ENCODE results near the gene ATP10A. TPM values are rescaled to one million over a fixed set of nuclear protein-coding genes. Genes with fewer than 3 reads are reported as not detected.

ATP10A gene
- polyA plus RNA-seq, 12 donors = 1.6 to 4.5 (median 2.7) TPM; not detected in 2

DNA sequence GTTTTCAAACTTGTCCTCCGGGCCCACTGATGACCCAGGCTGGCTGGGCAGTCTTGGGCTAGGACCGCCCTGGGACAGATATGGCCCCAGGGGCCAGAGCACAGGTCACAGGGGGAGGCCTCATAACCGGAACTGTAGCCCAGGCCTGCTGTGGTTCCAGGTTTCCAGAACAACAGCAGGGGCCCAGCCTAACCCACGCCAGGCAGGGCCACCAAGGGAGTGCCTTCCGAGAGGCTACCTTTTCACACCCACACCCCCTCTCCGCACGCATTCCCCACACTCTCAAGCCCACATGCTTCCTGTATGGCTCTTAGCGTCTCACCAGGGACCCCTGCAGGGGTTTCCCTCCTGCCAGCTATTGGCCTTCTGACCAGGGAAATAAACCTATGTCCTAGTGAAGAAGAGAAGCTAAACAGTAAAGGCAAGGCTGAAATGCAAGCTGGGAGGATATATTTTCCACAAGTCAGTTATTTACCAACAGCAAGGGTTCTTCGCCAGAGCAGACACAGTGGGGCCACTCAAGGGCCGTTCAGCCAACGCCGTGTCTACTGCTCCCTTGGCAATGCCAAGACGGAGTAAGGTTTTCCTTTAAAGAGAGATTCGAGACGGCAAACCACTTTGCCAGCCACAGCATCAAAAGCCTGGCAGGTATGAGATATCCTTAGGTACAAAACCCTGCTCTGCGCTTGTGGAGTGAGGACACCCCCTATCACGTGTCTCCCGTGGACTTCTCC is 135.1 kb downstream of the ATP10A start:
- DNase-seq = no peak

DNA sequence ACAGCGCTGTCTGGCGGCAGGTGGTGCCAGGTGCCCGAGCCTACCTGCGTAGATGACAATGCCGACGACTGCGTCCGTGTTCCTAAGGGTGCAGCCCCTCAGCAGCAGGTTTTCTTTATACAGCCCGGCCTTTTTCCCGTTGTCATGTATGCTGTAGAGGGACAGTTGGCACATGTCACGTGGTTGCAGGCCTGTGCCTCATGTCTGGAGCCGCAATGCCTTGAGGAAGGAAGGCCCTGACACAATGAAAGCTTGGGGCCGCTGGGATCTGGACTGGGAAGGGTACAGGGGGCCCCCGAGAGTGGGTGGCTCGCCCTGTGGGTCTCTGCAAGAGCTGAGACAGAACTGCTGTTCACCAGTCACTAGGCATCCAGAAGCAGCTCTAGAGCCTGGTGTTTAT is 136.0 kb downstream of the ATP10A start:
- DNase-seq = no peak

DNA sequence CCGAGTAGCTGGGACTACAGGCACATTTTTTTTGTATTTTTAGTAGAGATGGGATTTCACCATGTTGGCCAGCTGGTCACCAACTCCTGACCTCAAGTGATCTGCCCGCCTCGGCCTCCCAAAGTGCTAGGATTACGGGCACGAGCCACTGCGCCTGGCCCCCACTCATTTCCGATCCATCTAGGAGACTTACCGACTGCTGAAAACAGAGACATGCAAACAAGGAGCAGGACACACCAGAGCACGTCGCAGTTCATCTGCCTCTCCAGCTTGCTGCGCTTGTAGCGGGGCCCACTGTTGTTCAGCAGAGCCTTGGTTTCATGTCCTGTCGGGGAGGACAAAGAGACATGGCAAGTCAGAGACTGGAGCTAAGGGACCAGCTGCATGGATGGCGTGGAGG is 137.4 kb downstream of the ATP10A start:
- DNase-seq = no peak

DNA sequence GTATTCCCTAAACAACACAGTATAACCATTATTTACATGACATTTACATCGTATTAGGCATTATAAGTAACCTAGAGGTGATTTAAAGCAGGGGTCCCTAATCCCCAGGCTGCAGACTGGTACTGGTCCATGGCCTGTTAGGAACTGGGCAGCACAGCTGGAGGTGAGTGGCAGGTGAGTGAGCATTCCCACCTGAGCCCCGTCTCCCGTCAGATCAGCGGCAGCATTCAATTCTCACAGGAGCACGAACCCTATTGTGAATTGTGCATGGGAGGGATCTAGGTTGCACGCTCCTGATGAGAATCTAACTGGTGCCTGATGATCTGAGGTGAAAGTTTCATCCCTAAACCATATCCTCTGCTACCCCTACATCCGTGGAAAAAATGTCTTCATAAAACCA is 138.2 kb downstream of the ATP10A start:
- DNase-seq = no peak

DNA sequence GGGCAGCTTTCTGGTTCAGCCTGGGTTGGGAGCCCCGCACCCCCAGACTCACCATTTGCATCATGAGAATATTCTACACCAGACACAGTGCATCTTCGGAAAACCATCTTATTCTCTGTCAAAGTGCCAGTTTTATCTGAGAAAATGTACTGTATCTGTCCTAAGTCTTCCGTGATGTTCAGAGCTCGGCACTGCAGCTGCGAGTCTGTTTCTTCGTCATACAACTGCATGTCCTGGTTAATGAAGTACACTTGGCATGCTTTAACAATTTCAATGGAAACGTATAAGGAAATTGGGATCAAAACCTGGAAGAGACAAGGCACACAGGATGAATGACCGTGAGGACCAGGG is 141.5 kb downstream of the ATP10A start:
- no peak for DNase-seq

DNA sequence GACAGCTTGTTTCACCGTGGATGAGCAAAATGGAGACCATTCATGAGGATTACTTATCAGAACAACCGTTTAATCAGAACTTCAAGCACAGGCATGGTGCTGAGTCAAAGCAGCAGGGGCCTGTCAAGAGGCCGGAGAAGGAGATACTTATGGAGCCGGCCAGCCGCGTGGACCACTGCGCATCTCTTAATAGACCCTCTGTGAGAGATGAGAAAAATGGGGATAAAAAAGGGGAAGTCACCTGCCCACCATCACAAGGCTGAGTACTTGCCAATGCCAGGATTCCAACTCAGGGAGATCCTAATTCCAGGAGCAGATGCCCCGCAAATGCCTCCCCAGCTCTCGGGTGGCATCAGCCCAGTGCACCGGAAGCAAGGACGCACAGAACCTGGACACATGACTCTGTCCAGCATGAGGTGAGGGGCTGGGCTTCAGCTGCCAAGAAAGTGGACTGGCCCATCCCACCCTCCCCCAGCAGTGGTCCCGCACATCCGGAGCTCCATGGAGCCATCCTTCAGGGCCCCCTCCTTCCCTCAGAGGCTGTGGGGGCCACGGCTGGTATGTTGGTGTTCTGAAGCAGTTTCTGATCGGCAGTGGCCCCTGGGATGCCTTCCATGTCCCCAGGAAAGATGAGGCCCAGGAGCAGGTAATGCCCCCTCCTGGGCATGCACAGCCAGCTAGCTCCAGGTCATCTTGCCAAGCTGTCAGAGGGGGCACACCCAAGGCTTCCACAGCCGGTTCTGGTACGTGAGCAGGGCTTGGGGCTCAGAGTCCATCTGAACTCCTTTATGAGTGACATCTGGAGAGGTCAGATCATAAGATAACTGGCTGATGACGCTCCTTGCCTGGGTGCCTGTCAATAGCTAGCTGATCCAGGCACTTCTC is 143.8 kb downstream of the ATP10A start:
- DNase-seq = no peak

DNA sequence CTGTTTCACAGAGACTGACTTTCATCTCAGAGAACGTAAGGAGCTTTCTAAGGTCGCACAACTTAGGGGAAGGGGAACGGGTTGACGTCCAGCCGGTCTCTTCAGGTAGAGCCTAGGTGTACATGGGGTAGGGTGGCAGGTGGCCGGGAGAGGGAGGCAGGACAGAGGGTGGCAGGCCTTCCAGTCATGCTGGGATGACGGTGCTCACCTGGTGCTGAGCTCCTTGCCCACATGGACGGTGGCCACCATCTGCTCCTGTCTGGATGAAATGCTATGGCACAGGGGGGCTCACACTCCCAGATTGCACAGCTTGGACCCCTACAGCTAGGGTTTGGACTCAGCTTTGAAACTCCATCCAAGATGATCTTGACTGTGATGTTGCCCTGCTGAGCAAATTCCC is 144.5 kb downstream of the ATP10A start:
- DNase-seq = no peak

DNA sequence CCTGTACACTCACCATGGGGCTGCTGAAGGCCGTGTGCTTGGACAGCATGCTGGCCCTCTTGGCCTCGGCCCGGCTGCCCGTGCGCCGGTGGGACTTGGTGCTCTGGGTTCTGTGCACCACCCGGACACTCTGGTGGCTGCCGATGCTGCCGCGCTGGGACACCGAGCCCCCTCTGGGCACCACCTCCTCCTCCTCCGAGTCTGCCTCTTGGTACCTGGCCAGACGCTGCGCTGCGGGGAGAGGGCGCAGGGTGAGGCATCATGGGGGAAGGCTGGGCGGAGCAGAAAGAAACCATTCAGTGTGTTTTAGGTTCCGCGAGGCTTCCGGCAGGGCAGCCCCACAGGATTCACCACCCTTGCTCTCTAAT is 145.0 kb downstream of the ATP10A start:
- DNase-seq = no peak

DNA sequence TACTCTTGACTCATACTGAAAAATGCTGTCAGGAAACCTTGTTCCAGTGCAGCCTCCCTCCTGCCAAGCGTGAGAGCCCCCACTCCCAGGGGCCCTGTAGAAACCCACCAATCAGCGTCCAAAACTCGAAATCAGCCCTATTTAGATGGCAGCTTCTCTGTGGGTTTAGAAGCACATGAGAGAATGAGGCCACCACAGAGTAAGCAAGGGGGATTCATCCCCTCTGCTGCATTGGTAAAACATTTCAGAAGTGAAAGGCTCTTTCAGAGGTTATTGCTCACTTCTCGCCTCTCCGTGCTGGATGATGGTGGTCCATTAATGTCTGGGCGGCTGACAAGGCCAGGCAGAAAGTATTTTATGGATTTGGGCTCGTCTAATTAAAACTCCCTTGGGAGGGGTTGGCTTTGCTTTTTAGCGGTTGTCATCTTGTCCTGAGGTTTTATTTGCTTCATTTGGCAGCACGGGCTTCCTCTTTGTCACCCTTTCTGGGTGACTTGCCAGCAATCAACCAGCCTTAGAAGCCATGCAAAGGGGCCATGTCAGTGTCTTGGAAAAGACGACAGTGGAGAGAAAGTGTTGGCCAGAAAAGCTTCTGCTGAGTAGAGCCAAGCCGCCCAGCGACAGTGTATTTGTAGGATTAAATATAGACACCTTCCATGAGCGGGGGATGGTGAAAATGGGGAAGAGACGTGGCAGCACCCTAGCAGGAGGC is 145.5 kb downstream of the ATP10A start:
- DNase-seq = no peak

DNA sequence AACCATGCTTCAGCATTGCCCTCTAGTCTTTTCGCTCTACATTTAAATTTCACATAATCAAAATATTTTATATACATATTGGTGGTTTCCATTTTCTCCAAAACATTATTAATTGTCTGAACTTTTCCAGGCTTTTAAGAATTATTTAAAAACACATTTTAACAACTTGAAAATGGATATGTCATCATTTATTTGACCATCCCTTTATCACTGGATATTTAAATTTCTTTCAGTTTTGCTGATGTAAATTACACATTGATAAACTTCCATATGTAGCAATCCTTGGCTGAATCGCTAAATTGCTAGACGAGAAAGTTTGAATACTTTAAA is 146.0 kb downstream of the ATP10A start:
- DNase-seq = no peak

DNA sequence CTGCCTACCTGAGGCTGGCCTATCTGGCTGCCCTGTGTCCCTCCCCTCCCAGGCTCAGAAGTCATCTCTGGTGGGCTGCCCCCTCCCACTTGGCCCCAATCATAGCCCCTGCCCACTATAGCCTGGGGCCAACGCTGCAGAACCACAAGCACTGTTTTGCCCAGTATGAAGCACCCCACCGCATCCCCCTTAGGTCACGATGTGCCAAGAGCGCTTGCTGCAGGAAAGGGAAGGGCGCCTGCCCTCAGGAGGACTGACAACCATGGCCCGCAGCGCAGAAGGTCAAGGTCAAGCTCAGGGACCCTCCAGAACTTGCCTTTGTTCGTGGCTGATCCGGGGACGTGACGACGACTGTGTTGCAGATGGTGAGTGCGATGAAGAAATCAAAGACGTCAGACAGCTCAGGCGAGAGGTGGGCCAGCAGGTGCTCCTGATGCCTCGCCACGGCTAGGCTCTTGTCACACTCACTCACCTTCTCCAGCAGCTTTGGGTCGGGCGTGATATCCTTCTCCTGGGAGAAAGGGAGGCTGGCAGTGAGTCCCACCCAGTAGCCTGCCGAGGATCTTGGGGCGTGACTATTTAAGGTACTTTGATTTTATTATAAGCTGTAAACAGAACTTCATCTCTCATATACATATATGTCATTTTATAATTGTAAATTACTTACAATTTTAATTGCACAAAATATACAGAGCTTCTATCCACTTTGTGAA is 146.6 kb downstream of the ATP10A start:
- no peak for DNase-seq

DNA sequence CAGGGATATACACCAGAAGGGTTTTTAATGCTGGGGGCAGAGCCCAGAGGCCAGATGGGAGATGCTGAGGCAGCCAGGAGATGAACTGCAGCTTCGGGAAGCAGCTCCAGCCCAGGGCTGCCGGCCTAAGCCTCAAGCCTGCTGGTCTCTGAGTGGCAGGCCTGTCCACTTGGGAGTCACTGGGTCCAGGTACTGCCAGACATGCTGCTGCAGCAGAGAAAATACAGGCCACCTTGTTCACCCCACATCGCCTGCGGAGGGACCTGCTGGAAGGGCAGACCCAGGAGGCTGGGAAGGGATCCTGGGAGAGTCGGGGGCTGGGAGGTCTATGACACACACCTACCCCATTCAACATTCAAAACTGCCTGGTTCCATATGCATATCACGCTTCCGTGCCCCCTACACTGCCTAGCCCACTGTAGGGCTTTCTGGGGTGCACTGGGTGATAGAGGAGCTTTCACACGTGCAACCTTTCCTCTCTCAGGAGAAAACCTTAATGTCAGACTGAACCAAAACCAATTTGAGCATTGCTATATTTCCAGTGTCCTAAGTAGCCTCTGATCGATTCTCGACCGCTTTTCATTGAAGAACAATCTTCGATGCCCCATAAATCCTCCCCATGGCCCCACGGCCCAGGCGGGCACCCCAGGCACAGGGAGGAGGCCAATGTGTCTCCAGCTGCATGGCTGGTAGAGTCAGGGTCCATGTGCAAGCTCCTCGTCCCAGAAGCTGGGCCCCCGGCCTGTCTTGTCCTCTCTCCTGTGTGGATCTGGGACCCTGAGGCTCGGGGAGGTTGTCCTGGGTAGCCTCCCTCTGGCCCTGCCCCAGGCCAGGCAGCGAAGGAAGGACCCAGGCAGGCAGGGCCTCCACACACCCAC is 147.4 kb downstream of the ATP10A start:
- no peak for DNase-seq

DNA sequence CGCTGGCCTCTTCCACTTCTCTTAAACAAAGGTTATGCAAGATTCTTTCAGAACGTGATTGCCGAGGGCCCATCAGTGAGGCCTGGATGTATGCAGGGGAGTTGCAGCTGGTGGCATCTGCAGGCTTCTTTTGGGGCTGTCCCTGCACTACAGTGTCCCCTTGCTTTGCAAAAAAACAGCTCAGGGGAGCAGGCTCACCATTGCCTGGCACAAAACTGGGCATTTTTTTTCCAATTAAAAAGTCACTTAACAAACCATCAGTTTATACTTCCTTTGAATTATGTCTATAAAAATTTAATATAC is 148.6 kb downstream of the ATP10A start:
- DNase-seq = no peak

DNA sequence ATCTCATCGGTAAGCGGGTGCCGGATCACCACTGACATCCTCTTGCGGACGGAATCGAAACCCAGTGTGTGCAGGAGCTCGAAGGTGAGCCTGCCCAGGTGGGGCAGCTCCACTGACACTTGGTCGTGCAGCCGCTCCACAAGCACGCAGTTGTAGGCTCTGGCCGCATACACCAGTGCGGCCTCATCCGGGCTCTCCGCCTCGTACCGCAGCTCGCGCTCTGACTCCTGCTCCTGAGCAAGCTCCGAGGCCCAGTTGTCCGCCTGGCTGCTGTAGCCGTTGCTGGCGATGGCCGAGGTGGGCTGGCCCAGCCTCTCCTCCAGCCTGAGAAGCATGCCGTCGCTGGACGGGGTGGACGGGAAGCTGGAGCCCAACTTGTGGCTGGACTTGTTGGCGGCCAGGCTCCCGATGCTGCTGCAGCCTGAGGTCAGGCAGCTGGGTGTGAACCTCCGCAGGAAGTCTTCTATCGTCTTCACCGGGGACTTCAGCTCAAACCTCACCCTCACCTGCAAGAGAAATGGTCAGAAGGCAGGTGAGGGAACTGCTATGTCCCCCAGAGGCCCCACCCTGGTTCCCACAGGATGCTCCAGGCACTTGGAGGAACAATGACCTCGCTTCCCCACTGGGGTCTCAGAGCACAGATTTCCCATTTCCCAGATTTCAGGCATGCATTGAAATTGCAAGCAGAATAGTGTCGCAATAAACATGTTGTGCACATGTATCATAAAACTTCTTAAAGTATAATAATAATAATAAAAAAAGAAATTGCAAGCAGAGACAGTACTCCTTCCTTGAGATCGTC is 149.2 kb downstream of the ATP10A start:
- no peak for DNase-seq

DNA sequence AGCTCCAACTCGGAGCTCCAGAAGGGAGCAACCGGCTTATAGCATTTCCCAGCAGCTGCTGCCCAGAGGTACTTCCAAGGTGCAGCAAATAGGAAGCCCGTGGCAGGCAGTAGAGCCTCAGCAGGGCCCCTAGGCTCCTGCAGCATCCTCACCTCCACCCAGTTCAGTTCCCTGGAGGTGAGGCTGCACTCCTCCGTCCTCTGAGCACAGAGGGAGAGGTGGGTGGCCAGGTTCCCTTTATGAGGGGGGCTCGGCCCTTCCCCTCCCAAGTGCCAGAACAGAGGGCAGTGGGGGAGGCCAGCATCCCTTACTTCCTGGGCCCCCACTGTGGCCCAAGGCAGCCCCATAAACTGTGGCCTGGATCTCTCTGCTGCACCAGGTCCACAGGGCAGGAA is 150.2 kb downstream of the ATP10A start:
- DNase-seq = no peak

DNA sequence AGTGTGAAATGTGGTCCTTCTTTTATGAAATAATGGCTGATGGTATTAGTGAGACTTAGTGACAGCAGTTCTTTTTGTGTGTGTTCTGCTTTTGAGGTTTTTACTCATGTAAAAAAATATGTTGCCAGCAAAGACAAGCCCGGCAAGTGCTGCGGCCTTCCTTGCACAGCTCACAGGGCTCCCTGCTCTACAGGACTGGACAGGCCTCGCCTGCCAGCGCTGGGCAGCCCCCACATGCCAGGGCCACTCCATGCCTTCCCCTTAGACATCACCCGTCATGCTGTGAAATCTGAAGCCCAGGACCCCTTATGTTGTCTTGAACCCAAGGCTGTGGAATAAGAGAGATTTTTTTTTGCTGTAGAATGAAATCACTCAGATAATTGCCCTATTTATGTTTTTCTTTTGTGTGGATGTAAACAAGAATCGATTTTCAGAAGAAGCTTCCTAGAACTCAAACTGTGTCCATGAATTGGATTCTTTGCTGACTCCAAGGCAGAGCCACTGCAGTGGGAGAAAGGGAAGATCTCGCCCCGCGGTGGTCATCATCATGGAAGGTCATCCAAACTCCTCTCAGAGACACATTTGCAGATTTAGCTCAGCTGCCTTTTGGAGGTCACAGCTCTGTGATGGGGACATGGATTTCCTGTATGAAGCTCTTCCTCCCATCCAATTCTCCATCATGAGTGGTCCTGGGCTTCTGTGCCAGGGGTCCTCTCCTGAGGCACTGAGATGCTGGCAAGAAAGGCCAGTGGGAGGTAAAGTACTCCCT is 150.8 kb downstream of the ATP10A start:
- no peak for DNase-seq

DNA sequence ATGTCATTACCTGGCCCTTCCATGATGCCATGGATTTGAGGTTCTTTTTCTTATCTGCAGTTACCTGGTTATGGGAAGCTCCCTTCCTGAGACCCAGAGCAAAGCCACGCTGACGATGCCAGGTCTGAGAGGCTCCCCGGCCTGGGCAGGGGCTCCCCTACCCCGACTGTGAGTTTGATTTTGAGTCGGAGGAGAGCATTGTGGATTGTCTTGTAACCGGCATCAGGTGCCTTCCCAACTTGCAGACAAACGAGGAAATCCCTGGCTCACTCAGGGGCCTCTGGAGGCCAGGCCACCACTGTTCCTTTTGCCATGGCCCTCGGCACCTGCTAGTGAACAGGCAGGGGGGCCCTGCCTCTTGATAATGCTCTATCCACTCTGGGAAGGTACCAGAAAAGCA is 151.4 kb downstream of the ATP10A start:
- DNase-seq = no peak

DNA sequence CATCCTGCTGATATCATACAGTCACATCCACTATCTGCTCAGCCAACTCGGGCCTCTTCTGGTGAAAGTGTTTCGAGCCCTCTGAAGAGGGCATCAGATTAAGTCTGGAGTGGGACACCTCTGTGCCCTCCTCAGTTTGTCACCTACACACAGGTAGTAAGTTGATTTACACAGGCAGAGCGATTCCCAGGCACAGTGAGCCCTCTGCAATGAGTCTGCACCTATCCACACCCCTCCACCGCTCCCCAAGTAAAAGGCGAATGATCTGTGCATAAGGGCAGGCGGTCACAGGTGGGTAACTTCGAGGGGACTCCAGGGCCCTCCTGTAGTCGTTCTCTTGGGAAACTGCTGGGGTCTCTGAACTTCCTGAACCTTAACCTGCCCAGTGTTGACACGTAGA is 152.0 kb downstream of the ATP10A start:
- no peak for DNase-seq

DNA sequence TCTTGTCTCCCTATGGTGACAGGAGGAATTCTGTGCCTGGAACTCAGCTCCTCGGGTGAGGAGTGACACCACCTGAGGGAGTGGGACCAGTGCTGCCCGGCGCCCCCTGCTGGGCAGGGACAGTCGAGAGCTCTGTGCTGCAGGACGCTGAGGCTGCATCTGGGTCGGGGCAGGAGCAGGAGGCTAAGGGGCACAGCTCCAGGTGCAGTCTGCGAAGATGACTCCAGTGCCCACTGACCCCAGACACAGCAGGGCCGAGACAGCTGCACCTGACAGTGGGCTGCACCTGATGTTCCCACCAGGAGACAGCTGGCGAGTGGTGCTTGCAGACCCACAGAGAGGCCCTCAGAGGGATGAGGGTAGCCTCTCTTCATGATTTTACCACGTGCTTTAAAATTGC is 152.9 kb downstream of the ATP10A start:
- DNase-seq = no peak
